H9 (cell line): ENCODE data around the gene TSACC. TPM values are rescaled to one million over a fixed set of nuclear protein-coding genes. Genes with fewer than 3 reads are reported as not detected.
A peak's percentile ranks its signal among the peaks of the same experiment; 100 is the strongest.

ENCODE experiments used
- DNase-seq: peaks from one replicate; pipeline ENCODE4 v3.0.0-alpha.2; 2017
- H2AFZ ChIP-seq: one replicate; pipeline ENCODE4 v1.6.1; 2013; ENCODE audit warnings: mild to moderate bottlenecking, low read length, control low read depth, moderate library complexity
- H2AK5ac ChIP-seq: 2 replicates; pipeline ENCODE4 v1.6.1; 2013; ENCODE audit warnings: low read length, control low read depth, mixed read lengths; ENCODE audit not compliant: insufficient read length
- H2BK120ac ChIP-seq: one replicate; pipeline ENCODE4 v1.6.1; 2013; ENCODE audit warnings: low read depth, mild to moderate bottlenecking, low read length, control low read depth, inconsistent platforms; ENCODE audit not compliant: poor library complexity, severe bottlenecking
- H2BK12ac ChIP-seq: 2 replicates; pipeline ENCODE4 v1.6.1; 2013; ENCODE audit warnings: low read length, control low read depth, mixed read lengths, low read depth; ENCODE audit not compliant: insufficient read length
- H2BK15ac ChIP-seq: 2 replicates; pipeline ENCODE4 v1.6.1; 2013; ENCODE audit warnings: low read depth, low read length, control low read depth
- H2BK20ac ChIP-seq: one replicate; pipeline ENCODE4 v1.6.1; 2013; ENCODE audit warnings: low read depth, mild to moderate bottlenecking, low read length, control low read depth, inconsistent platforms; ENCODE audit not compliant: poor library complexity, severe bottlenecking
- H2BK5ac ChIP-seq: 2 replicates; pipeline ENCODE4 v1.6.1; 2013; ENCODE audit warnings: low read length, control low read depth, mixed read lengths; ENCODE audit not compliant: insufficient read length
- H3K14ac ChIP-seq: 2 replicates; pipeline ENCODE4 v1.6.1; 2013; ENCODE audit warnings: low read length, control low read depth; ENCODE audit not compliant: insufficient read depth
- H3K18ac ChIP-seq: 2 replicates; pipeline ENCODE4 v1.6.1; 2013; ENCODE audit warnings: low read depth, mild to moderate bottlenecking, mixed read lengths, low read length, control low read depth; ENCODE audit not compliant: insufficient read length
- H3K23ac ChIP-seq: 2 replicates; pipeline ENCODE4 v1.6.1; 2013; ENCODE audit warnings: low read length, control low read depth, mixed read lengths, low read depth; ENCODE audit not compliant: insufficient read length
- H3K23me2 ChIP-seq: 2 replicates; pipeline ENCODE4 v1.6.1; 2013; ENCODE audit warnings: low read depth, mild to moderate bottlenecking, mixed read lengths, low read length, control low read depth; ENCODE audit not compliant: insufficient read length, poor library complexity, severe bottlenecking
- H3K27ac ChIP-seq: 2 replicates; pipeline ENCODE4 v1.5.1; 2013; ENCODE audit warnings: low read length, control low read depth, mixed read lengths, low read depth; ENCODE audit not compliant: insufficient read length
- H3K27me3 ChIP-seq: 2 replicates; pipeline ENCODE4 v1.6.1; 2013; ENCODE audit warnings: low read length, control low read depth, inconsistent platforms; ENCODE audit not compliant: insufficient read depth
- H3K4ac ChIP-seq: 2 replicates; pipeline ENCODE4 v1.6.1; 2013; ENCODE audit warnings: low read depth, mild to moderate bottlenecking, control low read depth, inconsistent platforms, low read length, moderate library complexity
- H3K4me1 ChIP-seq: 2 replicates; pipeline ENCODE4 v1.6.1; 2013; ENCODE audit warnings: low read length, control low read depth, inconsistent platforms; ENCODE audit not compliant: insufficient read depth
- H3K4me2 ChIP-seq: 2 replicates; pipeline ENCODE4 v1.6.1; 2013; ENCODE audit warnings: low read length, control low read depth, mixed read lengths; ENCODE audit not compliant: insufficient read length, insufficient read depth
- H3K56ac ChIP-seq: 2 replicates; pipeline ENCODE4 v1.6.1; 2013; ENCODE audit warnings: low read depth, mild to moderate bottlenecking, mixed read lengths, low read length, control low read depth; ENCODE audit not compliant: insufficient read length
- H3K79me1 ChIP-seq: 2 replicates; pipeline ENCODE4 v1.6.1; 2013; ENCODE audit warnings: low read depth, mild to moderate bottlenecking, moderate library complexity, low read length, control low read depth, inconsistent platforms; ENCODE audit not compliant: insufficient read depth, poor library complexity, severe bottlenecking
- H3K79me2 ChIP-seq: 2 replicates; pipeline ENCODE4 v1.6.1; 2013; ENCODE audit warnings: low read length, control low read depth, inconsistent platforms; ENCODE audit not compliant: insufficient read depth
- H3K9ac ChIP-seq: 2 replicates; pipeline ENCODE4 v1.6.1; 2013; ENCODE audit warnings: low read length, control low read depth, mixed read lengths; ENCODE audit not compliant: insufficient read length; ENCODE audit errors: extremely low read depth
- H3K9me3 ChIP-seq: one replicate; pipeline ENCODE4 v1.6.1; 2013; ENCODE audit warnings: low read depth, low read length, inconsistent platforms; ENCODE audit not compliant: control insufficient read depth
- H3T11ph ChIP-seq: one replicate; pipeline ENCODE4 v1.6.1; 2013; ENCODE audit warnings: mild to moderate bottlenecking, low read length, control low read depth, inconsistent platforms
- H4K20me1 ChIP-seq: one replicate; pipeline ENCODE4 v1.6.1; 2013; ENCODE audit not compliant: control insufficient read depth, insufficient read length, insufficient read depth
- H4K5ac ChIP-seq: 2 replicates; pipeline ENCODE4 v1.6.1; 2013; ENCODE audit warnings: low read depth, mild to moderate bottlenecking, mixed read lengths, low read length, control low read depth; ENCODE audit not compliant: insufficient read length
- H4K8ac ChIP-seq: replicated peaks from 2 replicates; pipeline ENCODE4 v1.6.1; 2013; ENCODE audit warnings: low read length, control low read depth, mixed read lengths, low read depth; ENCODE audit not compliant: insufficient read length
- H4K91ac ChIP-seq: 2 replicates; pipeline ENCODE4 v1.6.1; 2013; ENCODE audit warnings: low read depth, mild to moderate bottlenecking, moderate library complexity, mixed read lengths, low read length, control low read depth; ENCODE audit not compliant: insufficient read length
- H3K27ac Mint-ChIP-seq, 3 experiments: 2 replicates in 2 of 3; 3 replicates in 1 of 3; pipeline ENCODE4 v1.8.0; 2020 to 2021; ENCODE audit warnings: mixed read lengths in 3 of 3, mild to moderate bottlenecking in 1 of 3, moderate library complexity in 1 of 3
- H3K27me3 Mint-ChIP-seq: 2 replicates; pipeline ENCODE4 v1.8.0; 2021; ENCODE audit warnings: low read depth, mild to moderate bottlenecking, moderate library complexity, mixed read lengths
- H3K36me3 Mint-ChIP-seq, 3 experiments: 2 replicates in 2 of 3; 3 replicates in 1 of 3; pipeline ENCODE4 v1.8.0; 2020 to 2021; ENCODE audit warnings: low read depth in 3 of 3, mixed read lengths in 3 of 3; ENCODE audit not compliant: insufficient read depth in 1 of 3
- H3K4me1 Mint-ChIP-seq, 2 experiments: 2 replicates each; pipeline ENCODE4 v1.8.0; 2020; ENCODE audit warnings: mixed read lengths in 2 of 2
- H3K4me3 Mint-ChIP-seq, 2 experiments: 2 replicates in 1 of 2; 3 replicates in 1 of 2; pipeline ENCODE4 v1.8.0; 2020 to 2021; ENCODE audit warnings: mild to moderate bottlenecking in 2 of 2, mixed read lengths in 2 of 2, moderate library complexity in 1 of 2
- H3K9me3 Mint-ChIP-seq, 2 experiments: 2 replicates in 1 of 2; 3 replicates in 1 of 2; pipeline ENCODE4 v1.8.0; 2020; ENCODE audit warnings: mild to moderate bottlenecking in 2 of 2, mixed read lengths in 2 of 2, moderate library complexity in 1 of 2
- CTCF ChIP-seq: fragments of 200-600 bp; sonication (generic); conservative IDR thresholded peaks from 3 replicates; pipeline ENCODE4 v1.8.0; 2021; ENCODE audit warnings: antibody characterized with exemption, mild to moderate bottlenecking
- WGBS: extraction: QIAGEN DNeasy Blood & Tissue Kit; methylation state at CpG from one replicate; pipeline ENCODE4 v1.1.7; 2013; ENCODE audit warnings: missing lambda C conversion rate, low lambda C conversion rate, mixed read lengths; ENCODE audit not compliant: insufficient read length; ENCODE audit errors: extremely low coverage; 5-methylcytosine and 5-hydroxymethylcytosine counted together
- total RNA-seq: library from RNA; stranded (reverse); gene quantifications from 2 replicates; pipeline ENCODE4 v1.2.1, GENCODE V29; 2021

TSACC gene
- total RNA-seq, 1 experiment from 2014 or later, result 2.3 TPM

DNA sequence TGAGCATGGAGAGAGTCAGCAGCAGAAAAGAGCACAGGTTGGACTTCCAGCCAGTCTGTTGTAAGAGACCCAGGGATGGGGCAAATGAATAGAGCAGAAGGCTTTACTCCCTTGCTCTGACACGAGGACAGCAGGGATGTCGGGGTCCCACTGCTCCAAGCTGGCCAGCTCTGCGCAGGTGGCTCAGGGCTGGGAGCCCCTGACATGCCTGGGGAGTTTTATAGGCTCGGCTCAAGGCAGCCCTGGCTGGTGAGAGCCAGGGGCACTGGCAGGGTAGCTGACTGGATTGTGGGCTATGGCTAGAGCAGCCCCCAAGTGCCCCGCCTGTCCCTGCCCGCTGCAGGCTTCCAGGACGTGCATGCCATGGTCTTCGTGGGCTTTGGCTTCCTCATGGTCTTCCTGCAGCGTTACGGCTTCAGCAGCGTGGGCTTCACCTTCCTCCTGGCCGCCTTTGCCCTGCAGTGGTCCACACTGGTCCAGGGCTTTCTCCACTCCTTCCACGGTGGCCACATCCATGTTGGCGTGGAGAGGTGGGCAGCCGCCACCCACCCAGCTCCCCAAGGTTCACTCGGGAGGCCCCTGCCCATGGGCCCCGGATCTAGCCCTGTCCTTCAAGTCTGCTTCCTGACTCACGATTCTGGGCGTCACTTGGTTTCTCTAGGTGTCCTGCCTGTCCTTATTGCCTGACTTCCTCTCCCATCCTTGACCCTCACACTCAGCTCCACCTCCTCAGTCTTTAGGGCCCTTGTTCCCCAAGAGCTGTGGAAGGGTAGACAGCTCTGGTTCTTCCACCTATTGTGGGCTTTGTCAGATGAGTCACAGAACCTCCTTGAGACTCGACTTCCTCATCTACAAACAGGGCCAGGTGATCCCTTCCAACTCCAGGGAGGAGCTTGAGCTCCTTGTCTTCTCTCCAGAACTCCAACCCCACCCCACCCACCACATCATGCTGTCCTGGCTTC is 38.9 kb downstream of the TSACC start:
- H3K27me3 Mint-ChIP-seq, result peaks cover 10% of the 10 kb centered on the region
- H3K23ac ChIP-seq, result no peak overlapping the region
- WGBS, result no CpG with 5 or more reads among the region's 20 CpGs

More for the DNA sequence above, 38.9 kb downstream of the TSACC start:
- no peak overlapping the region for H4K8ac ChIP-seq
- H3K23me2 ChIP-seq, result no peaks in the 10 kb centered on the region
- H3K27ac Mint-ChIP-seq, result peak overlapping the region in 1 of 3 experiments; percentile 21; a peak in 1 of 7 replicates
- H2BK15ac ChIP-seq, result no peak overlapping the region
- H3K4me3 Mint-ChIP-seq, result no peak overlapping the region
- no peak overlapping the region for H4K5ac ChIP-seq
- TF ChIP-seq CTCF, result no peak
- H3K9ac ChIP-seq, result no peak overlapping the region
- H3K27ac ChIP-seq, result no peak overlapping the region
- no peaks in the 10 kb centered on the region for H4K20me1 ChIP-seq
- no peaks in the 10 kb centered on the region for H3K36me3 Mint-ChIP-seq
- no peak overlapping the region for H2AFZ ChIP-seq
- H3K14ac ChIP-seq, result no peak overlapping the region
- no peak overlapping the region for H3K4me2 ChIP-seq
- no peak overlapping the region for H3K18ac ChIP-seq
- no peak overlapping the region for H2BK120ac ChIP-seq
- no peaks in the 10 kb centered on the region for H3K9me3 Mint-ChIP-seq
- no peaks in the 10 kb centered on the region for H3K27me3 ChIP-seq
- no peaks in the 10 kb centered on the region for H3K9me3 ChIP-seq
- H3K4ac ChIP-seq, result no peak overlapping the region
- H3T11ph ChIP-seq, result no peak overlapping the region
- DNase-seq, result no peak
- H3K4me1 ChIP-seq, result no peaks in the 10 kb centered on the region
- no peak overlapping the region for H2BK12ac ChIP-seq
- H3K79me1 ChIP-seq, result no peaks in the 10 kb centered on the region
- no peaks in the 10 kb centered on the region for H3K79me2 ChIP-seq
- no peak overlapping the region for H2BK5ac ChIP-seq
- no peak overlapping the region for H2BK20ac ChIP-seq
- H3K56ac ChIP-seq, result no peak overlapping the region
- no peak overlapping the region for H4K91ac ChIP-seq
- H2AK5ac ChIP-seq, result no peak overlapping the region
- peaks cover 2 to 4% of the 10 kb centered on the region in 2 experiments; a peak in 3 of 4 replicates for H3K4me1 Mint-ChIP-seq
